ENCODE measurements around the gene RGSL1. TPM values are rescaled to one million over a fixed set of nuclear protein-coding genes. Genes with fewer than 3 reads are reported as not detected.

Gene RGSL1
- total RNA-seq, 1 donor from 2014 or later = not detected

DNA sequence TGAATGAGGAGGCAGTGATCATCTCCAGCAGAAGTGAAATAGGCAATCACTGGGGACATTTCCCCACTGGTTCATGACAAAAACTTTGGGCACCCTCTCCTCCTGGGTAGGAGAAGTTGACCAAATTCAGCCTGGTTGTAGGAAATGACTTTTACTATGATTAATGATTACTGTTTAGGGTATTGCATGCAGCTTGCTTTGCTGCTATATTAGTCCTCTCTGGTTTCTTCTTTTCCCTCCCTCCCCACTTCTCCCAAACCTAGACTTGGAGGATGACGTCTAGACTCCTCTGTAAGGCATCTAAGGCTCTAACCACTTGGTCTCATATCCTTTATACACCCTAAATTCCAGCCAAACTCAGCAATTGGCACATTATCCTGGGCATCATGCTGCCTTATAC, 157.6 kb downstream of the RGSL1 start:
- no peak for DNase-seq (ENCODE audit: low read depth)
- no peak overlapping the region for H3K4me3 ChIP-seq (ENCODE audit: low read depth, low read length)
- TF ChIP-seq CTCF (conservative IDR thresholded peaks at IDR 0.05; ENCODE audit: low read depth, low read length) = no peak

GRCh38 chr1:182608236-182608635, 158.3 kb downstream of the RGSL1 start:
- DNase-seq (ENCODE audit: low read depth) = no peak
- no peak overlapping the region for H3K4me3 ChIP-seq (ENCODE audit: low read depth, low read length)
- no peak for TF ChIP-seq CTCF (conservative IDR thresholded peaks at IDR 0.05; ENCODE audit: low read depth, low read length)

- TF ChIP-seq CTCF (conservative IDR thresholded peaks at IDR 0.05; ENCODE audit: low read depth, low read length) = no peak
- DNase-seq (ENCODE audit: low read depth) = no peak
- H3K4me3 ChIP-seq (ENCODE audit: low read depth, low read length) = no peak overlapping the region
Observed at GRCh38 chr1:182608845-182609610, 159.1 kb downstream of the RGSL1 start.

Other genes starting within 250 kb of the RGSL1 start
- gene GLUL, start 58.4 kb upstream of the RGSL1 start, total RNA-seq = 122 and 137 TPM in 2 replicates
- not detected in 2 replicates for gene TEDDM1, start 49.5 kb upstream of the RGSL1 start, total RNA-seq
- 1.7 and 2.5 TPM in 2 replicates for gene RNASEL, start 139.1 kb downstream of the RGSL1 start, total RNA-seq
- gene RGS16, start 154.2 kb downstream of the RGSL1 start, total RNA-seq = 0.36 and 0.81 TPM in 2 replicates
- gene RGS8, start 234.4 kb downstream of the RGSL1 start, total RNA-seq = not detected in 2 replicates

All from epithelial cell of proximal tubule (primary cell).